ENCODE results near the gene ST3GAL4.

- TF ChIP-seq, protein P1, sequence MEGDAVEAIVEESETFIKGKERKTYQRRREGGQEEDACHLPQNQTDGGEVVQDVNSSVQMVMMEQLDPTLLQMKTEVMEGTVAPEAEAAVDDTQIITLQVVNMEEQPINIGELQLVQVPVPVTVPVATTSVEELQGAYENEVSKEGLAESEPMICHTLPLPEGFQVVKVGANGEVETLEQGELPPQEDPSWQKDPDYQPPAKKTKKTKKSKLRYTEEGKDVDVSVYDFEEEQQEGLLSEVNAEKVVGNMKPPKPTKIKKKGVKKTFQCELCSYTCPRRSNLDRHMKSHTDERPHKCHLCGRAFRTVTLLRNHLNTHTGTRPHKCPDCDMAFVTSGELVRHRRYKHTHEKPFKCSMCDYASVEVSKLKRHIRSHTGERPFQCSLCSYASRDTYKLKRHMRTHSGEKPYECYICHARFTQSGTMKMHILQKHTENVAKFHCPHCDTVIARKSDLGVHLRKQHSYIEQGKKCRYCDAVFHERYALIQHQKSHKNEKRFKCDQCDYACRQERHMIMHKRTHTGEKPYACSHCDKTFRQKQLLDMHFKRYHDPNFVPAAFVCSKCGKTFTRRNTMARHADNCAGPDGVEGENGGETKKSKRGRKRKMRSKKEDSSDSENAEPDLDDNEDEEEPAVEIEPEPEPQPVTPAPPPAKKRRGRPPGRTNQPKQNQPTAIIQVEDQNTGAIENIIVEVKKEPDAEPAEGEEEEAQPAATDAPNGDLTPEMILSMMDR (IDR thresholded peaks at IDR 0.05), result no peak
- TF ChIP-seq POLR2A (IDR thresholded peaks at IDR 0.05), result no peak
These were observed 47.8 kb upstream of the ST3GAL4 start for GRCh38 chr11:126307706-126308105.
